Sigmoid colon (tissue), 7 donors: ENCODE data around the gene STK33. TPM values are rescaled to one million over a fixed set of nuclear protein-coding genes. Genes with fewer than 3 reads are reported as not detected.

Source experiments
- DNase-seq: peaks from one replicate; pipeline ENCODE4 v3.0.0-alpha.2; 2019
- H3K27ac ChIP-seq, 4 donors: fragments of 200-600 bp; sonication (generic); one replicate each; pipeline ENCODE4 v1.5.1; 2016 to 2019; ENCODE audit warnings: mild to moderate bottlenecking in 1 of 4
- H3K27me3 ChIP-seq, 3 donors: fragments of 200-600 bp; sonication (generic); one replicate each; pipeline ENCODE4 v1.5.1; 2019; ENCODE audit warnings: mild to moderate bottlenecking in 1 of 3
- H3K36me3 ChIP-seq, 4 donors: fragments of 200-600 bp; sonication (generic); one replicate each; pipeline ENCODE4 v1.5.1; 2016 to 2019
- H3K4me1 ChIP-seq, 4 donors: fragments of 200-600 bp; sonication (generic); one replicate each; pipeline ENCODE4 v1.5.1; 2017 to 2019
- H3K4me3 ChIP-seq, 4 donors: fragments of 200-600 bp; sonication (generic); one replicate each; pipeline ENCODE4 v1.5.1; 2017 to 2019; ENCODE audit warnings: mild to moderate bottlenecking in 2 of 4, moderate library complexity in 1 of 4
- H3K9me3 ChIP-seq, 4 donors: fragments of 200-600 bp in 3 of 4; sonication (generic) in 3 of 4; one replicate each; pipeline versions ENCODE4 v1.5.1 to v1.6.1; 2013 to 2019
- CTCF ChIP-seq, 4 experiments: fragments of 450-650 bp in 3 of 4; fragments of 200-600 bp in 1 of 4; IDR thresholded peaks; one replicate each; pipeline ENCODE4 v1.5.1; 2016 to 2019; ENCODE audit warnings: antibody characterized with exemption in 4 of 4, mild to moderate bottlenecking in 3 of 4, moderate library complexity in 2 of 4
- EP300 ChIP-seq, 4 donors: sonication (generic); formaldehyde crosslinking; IDR thresholded peaks; one replicate each; pipeline ENCODE4 v1.6.1; 2017; ENCODE audit warnings: antibody characterized with exemption in 4 of 4
- POLR2A ChIP-seq, 2 donors: fragments of 450-650 bp; IDR thresholded peaks; one replicate each; pipeline ENCODE4 v1.6.1; 2016; ENCODE audit warnings: antibody characterized with exemption in 2 of 2, mild to moderate bottlenecking in 2 of 2, moderate library complexity in 2 of 2
- POLR2AphosphoS5 ChIP-seq, 4 donors: sonication (generic); formaldehyde crosslinking; IDR thresholded peaks; one replicate each; pipeline ENCODE4 v1.6.1; 2017; ENCODE audit warnings: antibody characterized with exemption in 4 of 4
- WGBS, 2 donors: extraction: QIAGEN DNeasy Blood & Tissue Kit; methylation state at CpG; one replicate each; pipeline ENCODE4 v1.1.7; 2013; 5-methylcytosine and 5-hydroxymethylcytosine counted together
- intact Hi-C: fragments of 100-400 bp; cut with DNase I; formaldehyde crosslinking; loops from one replicate; pipeline ENCODE4 v1.15.1; 2023
- polyA plus RNA-seq, 3 donors: library from polyadenylated mRNA; stranded (reverse); fragments of 200-250 nt; gene quantifications; one replicate each; pipeline ENCODE4 v1.2.3, GENCODE V29; 2013
- total RNA-seq, 4 donors: library from RNA; depleted of rRNA; stranded (reverse); fragments of >200 nt; gene quantifications; one replicate each; pipeline ENCODE4 v1.1.0, GENCODE V29; 2016
- donor health status: healthy with polysubstance abuse.
- donor health status: Bipolar disorder and iron deficiency.
- donor health status: healthy.

STK33 gene
- total and polyA plus RNA-seq, 7 donors = 2.0 to 23.8 (median 20.6) TPM; not detected in 2

GRCh38 chr11:8601376-8602133 is 7.5 kb upstream of the STK33 start:
- H3K4me3 ChIP-seq = no peak overlapping the region
- intact Hi-C loops = loop anchor here (10.0 kb wide), 1 partner anchor 213 kb away; a partner anchor contains a TSS
- WGBS, 2 donors = 84 to 87% methylated on average over 9 of the region's 9 CpGs
- no peaks in the 10 kb centered on the region for H3K9me3 ChIP-seq
- no peak for TF ChIP-seq POLR2AphosphoS5 (IDR thresholded peaks at IDR 0.05)
- no peak for TF ChIP-seq POLR2A (IDR thresholded peaks at IDR 0.05)
- no peak for TF ChIP-seq CTCF (IDR thresholded peaks at IDR 0.05)
- H3K36me3 ChIP-seq = no peaks in the 10 kb centered on the region
- DNase-seq = no peak
- H3K27ac ChIP-seq = no peak overlapping the region
- no peaks in the 10 kb centered on the region for H3K27me3 ChIP-seq
- H3K4me1 ChIP-seq = peaks cover 0 to 14% (median 8%) of the 10 kb centered on the region in 4 donors

- no peaks in the 10 kb centered on the region for H3K9me3 ChIP-seq
- TF ChIP-seq POLR2A (IDR thresholded peaks at IDR 0.05) (no peak), EP300 (IDR thresholded peaks at IDR 0.05) (no peak), CTCF (IDR thresholded peaks at IDR 0.05) (no peak), POLR2AphosphoS5 (IDR thresholded peaks at IDR 0.05) (no peak)
- no peak for DNase-seq
- WGBS, 2 donors = 93 to 98% methylated on average over 1 of the region's 1 CpG
- H3K36me3 ChIP-seq = no peaks in the 10 kb centered on the region
- H3K27ac ChIP-seq = no peak overlapping the region
- H3K27me3 ChIP-seq = peaks cover 0 to 4% (median 0%) of the 10 kb centered on the region in 3 donors
- H3K4me1 ChIP-seq = peaks cover 0 to 15% (median 9%) of the 10 kb centered on the region in 4 donors
- intact Hi-C loops = no loop called here
- no peak overlapping the region for H3K4me3 ChIP-seq
These were observed 4.5 kb upstream of the STK33 start for GRCh38 chr11:8598506-8598905.

GRCh38 chr11:8597182-8597581 is 3.2 kb upstream of the STK33 start:
- H3K27ac ChIP-seq = no peak overlapping the region
- no peaks in the 10 kb centered on the region for H3K36me3 ChIP-seq
- H3K4me1 ChIP-seq = peaks cover 0 to 19% (median 12%) of the 10 kb centered on the region in 4 donors
- intact Hi-C loops = no loop called here
- H3K4me3 ChIP-seq = no peak overlapping the region
- TF ChIP-seq POLR2AphosphoS5 (IDR thresholded peaks at IDR 0.05) (peak in 1 of 4 donors; percentile 4), CTCF (IDR thresholded peaks at IDR 0.05) (no peak)
- WGBS, 2 donors = 39 to 66% methylated on average over 3 of the region's 3 CpGs
- H3K27me3 ChIP-seq = peaks cover 0 to 4% (median 0%) of the 10 kb centered on the region in 3 donors
- no peak for DNase-seq
- H3K9me3 ChIP-seq = no peaks in the 10 kb centered on the region

GRCh38 chr11:8596504-8597046 is 2.5 kb upstream of the STK33 start:
- H3K4me1 ChIP-seq = peaks cover 0 to 19% (median 12%) of the 10 kb centered on the region in 4 donors

More at GRCh38 chr11:8596504-8597046, 2.5 kb upstream of the STK33 start:
- DNase-seq = no peak
- no peak overlapping the region for H3K4me3 ChIP-seq
- TF ChIP-seq CTCF (IDR thresholded peaks at IDR 0.05) (no peak), POLR2AphosphoS5 (IDR thresholded peaks at IDR 0.05) (no peak), POLR2A (IDR thresholded peaks at IDR 0.05) (no peak), EP300 (IDR thresholded peaks at IDR 0.05) (no peak)
- H3K27ac ChIP-seq = no peak overlapping the region
- no peaks in the 10 kb centered on the region for H3K36me3 ChIP-seq
- intact Hi-C loops = no loop called here
- no peaks in the 10 kb centered on the region for H3K9me3 ChIP-seq
- peaks cover 0 to 4% (median 0%) of the 10 kb centered on the region in 3 donors for H3K27me3 ChIP-seq
